ENCODE measurements around the gene TWIST1. TPM values are rescaled to one million over a fixed set of nuclear protein-coding genes. Genes with fewer than 3 reads are reported as not detected.

TWIST1 gene
- total RNA-seq, 4 donors from 2014 or later = 1.9 TPM; not detected in 3

DNA sequence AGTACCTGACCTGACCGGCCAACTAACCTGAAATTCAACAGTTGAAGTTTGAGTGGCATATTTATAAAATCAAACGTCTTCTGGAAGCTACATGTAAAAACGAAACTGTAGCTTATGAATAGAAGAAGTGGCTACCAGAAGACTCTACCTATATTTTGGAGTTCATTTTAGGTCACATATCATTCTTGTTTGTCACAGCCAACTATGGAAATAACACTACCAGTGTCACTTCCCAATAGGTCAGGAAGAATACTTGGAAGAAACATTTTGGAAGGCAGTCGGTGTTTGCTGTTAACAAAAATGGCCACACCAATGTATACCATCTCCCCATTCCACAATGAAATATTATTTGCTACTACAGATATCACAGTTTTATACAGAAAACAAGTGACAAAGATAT is 12.6 kb downstream of the TWIST1 start:
- in situ Hi-C loops (cut with MboI; ENCODE audit: low sequenced_read_pairs in 4 of 4) = no loop called here

GRCh38 chr7:19102884-19103283 is 14.6 kb downstream of the TWIST1 start:
- no peaks in the 10 kb centered on the region for H3K36me3 ChIP-seq
- H3K4me1 ChIP-seq = peaks cover 0 to 8% of the 10 kb centered on the region in 2 donors
- intact Hi-C loops (cut with DNase I; ENCODE audit: low total_unique reads) (no loop called here), in situ Hi-C loops (cut with MboI; ENCODE audit: low sequenced_read_pairs in 4 of 4) (no loop called here)
- DNase-seq (no peak), ATAC-seq (no peak)
- H3K27ac ChIP-seq = no peak overlapping the region
- peaks cover 37 to 51% (median 37%) of the 10 kb centered on the region in 3 donors for H3K27me3 ChIP-seq
- H3K9me3 ChIP-seq = no peaks in the 10 kb centered on the region
- no peak overlapping the region for H3K4me3 ChIP-seq
- TF ChIP-seq POLR2A (IDR thresholded peaks at IDR 0.05) (no peak), CTCF (IDR thresholded peaks at IDR 0.05 in 4 of 5, conservative IDR thresholded peaks at IDR 0.05 in 1 of 5) (no peak)

More for the DNA sequence above, 12.6 kb downstream of the TWIST1 start:
- no peak for ATAC-seq
- peaks cover 0 to 8% of the 10 kb centered on the region in 2 donors for H3K4me1 ChIP-seq
- H3K36me3 ChIP-seq = no peaks in the 10 kb centered on the region
- H3K27me3 ChIP-seq = peaks cover 53 to 69% (median 56%) of the 10 kb centered on the region in 3 donors
- DNase-seq = no peak
- intact Hi-C loops (cut with DNase I; ENCODE audit: low total_unique reads) = no loop called here
- H3K27ac ChIP-seq = no peak overlapping the region
- H3K4me3 ChIP-seq = no peak overlapping the region
- no peaks in the 10 kb centered on the region for H3K9me3 ChIP-seq
- no peak for TF ChIP-seq CTCF (IDR thresholded peaks at IDR 0.05 in 4 of 5, conservative IDR thresholded peaks at IDR 0.05 in 1 of 5)
- no peak for TF ChIP-seq POLR2A (IDR thresholded peaks at IDR 0.05)

GRCh38 chr7:19101909-19102308 is 15.5 kb downstream of the TWIST1 start:
- no peak overlapping the region for H3K27ac ChIP-seq
- no peak for ATAC-seq
- peaks cover 27 to 41% (median 27%) of the 10 kb centered on the region in 3 donors for H3K27me3 ChIP-seq
- no peaks in the 10 kb centered on the region for H3K36me3 ChIP-seq
- intact Hi-C loops (cut with DNase I; ENCODE audit: low total_unique reads) (no loop called here), in situ Hi-C loops (cut with MboI; ENCODE audit: low sequenced_read_pairs in 4 of 4) (no loop called here)
- no peak for DNase-seq
- peaks cover 0 to 8% of the 10 kb centered on the region in 2 donors for H3K4me1 ChIP-seq
- no peak overlapping the region for H3K4me3 ChIP-seq
- no peaks in the 10 kb centered on the region for H3K9me3 ChIP-seq
- TF ChIP-seq CTCF (IDR thresholded peaks at IDR 0.05 in 4 of 5, conservative IDR thresholded peaks at IDR 0.05 in 1 of 5) (no peak), POLR2A (IDR thresholded peaks at IDR 0.05) (no peak)

- Histone ChIP-seq H3K36me3 (no peaks in the 10 kb centered on the region), H3K27me3 (peaks cover 23 to 37% (median 23%) of the 10 kb centered on the region in 3 donors), H3K4me1 (peaks cover 0 to 6% of the 10 kb centered on the region in 2 donors), H3K4me3 (no peak overlapping the region), H3K9me3 (no peaks in the 10 kb centered on the region), H3K27ac (no peak overlapping the region)
- ATAC-seq (no peak), DNase-seq (no peak)
- in situ Hi-C loops (cut with MboI; ENCODE audit: low sequenced_read_pairs in 4 of 4) = no loop called here
- TF ChIP-seq CTCF (IDR thresholded peaks at IDR 0.05 in 4 of 5, conservative IDR thresholded peaks at IDR 0.05 in 1 of 5) (no peak), POLR2A (IDR thresholded peaks at IDR 0.05) (no peak)
- intact Hi-C loops (cut with DNase I; ENCODE audit: low total_unique reads) = no loop called here
Observed at GRCh38 chr7:19101472-19101871, 16.0 kb downstream of the TWIST1 start.

GRCh38 chr7:19099924-19100323 is 17.5 kb downstream of the TWIST1 start:
- intact Hi-C loops (cut with DNase I; ENCODE audit: low total_unique reads) = no loop called here
- Histone ChIP-seq H3K4me1 (no peaks in the 10 kb centered on the region), H3K27me3 (peaks cover 7 to 21% (median 7%) of the 10 kb centered on the region in 3 donors), H3K36me3 (no peaks in the 10 kb centered on the region), H3K4me3 (no peak overlapping the region), H3K9me3 (no peaks in the 10 kb centered on the region), H3K27ac (no peak overlapping the region)
- in situ Hi-C loops (cut with MboI; ENCODE audit: low sequenced_read_pairs in 4 of 4) = no loop called here
- TF ChIP-seq POLR2A (IDR thresholded peaks at IDR 0.05) = no peak
- TF ChIP-seq CTCF (IDR thresholded peaks at IDR 0.05 in 4 of 5, conservative IDR thresholded peaks at IDR 0.05 in 1 of 5) = no peak
- no peak for DNase-seq
- no peak for ATAC-seq
